Neural cell (in vitro differentiated cells): Measurements from ENCODE around the gene GSTP1.
"Not testable (repeated sequence)": the region's sequence is repeated elsewhere in the genome, so short reads cannot be mapped to it uniquely, and the experiment has no call there.

Source experiments
- CTCF ChIP-seq: fragments of 450-650 bp; IDR thresholded peaks from 2 replicates; pipeline ENCODE4 v1.5.1; 2014; ENCODE audit warnings: antibody characterized with exemption, mild to moderate bottlenecking, moderate library complexity; ENCODE audit not compliant: poor library complexity, severe bottlenecking
- EP300 ChIP-seq: fragments of 450-650 bp; conservative IDR thresholded peaks from 2 replicates; pipeline ENCODE4 v1.6.1; 2014; ENCODE audit warnings: antibody characterized with exemption, mild to moderate bottlenecking, moderate library complexity; ENCODE audit not compliant: poor library complexity, severe bottlenecking
- EZH2 ChIP-seq: fragments of 200-600, 300-800 bp; shearing (Covaris generic), sonication (generic); IDR thresholded peaks from 2 replicates; pipeline ENCODE4 v1.6.1; 2014; ENCODE audit warnings: antibody characterized with exemption, low read length, borderline replicate concordance, mild to moderate bottlenecking; ENCODE audit not compliant: insufficient read depth, poor library complexity, severe bottlenecking
- MXI1 ChIP-seq: fragments of 450-650 bp; conservative IDR thresholded peaks from 2 replicates; pipeline ENCODE4 v1.6.1; 2014; ENCODE audit warnings: antibody characterized with exemption, mild to moderate bottlenecking; ENCODE audit not compliant: poor library complexity, severe bottlenecking
- POLR2AphosphoS5 ChIP-seq: IDR thresholded peaks from 2 replicates; pipeline ENCODE4 v1.6.1; 2012
- RAD21 ChIP-seq: fragments of 450-650 bp; conservative IDR thresholded peaks from 2 replicates; pipeline ENCODE4 v1.6.1; 2014; ENCODE audit warnings: antibody characterized with exemption, mild to moderate bottlenecking, moderate library complexity
- REST ChIP-seq: IDR thresholded peaks from 2 replicates; pipeline ENCODE4 v1.6.1; 2012; ENCODE audit warnings: borderline replicate concordance
- SMC3 ChIP-seq: fragments of 450-650 bp; conservative IDR thresholded peaks from 2 replicates; pipeline ENCODE4 v1.6.1; 2014; ENCODE audit warnings: antibody characterized with exemption, mild to moderate bottlenecking, moderate library complexity; ENCODE audit not compliant: poor library complexity
- TAF1 ChIP-seq: IDR thresholded peaks from 2 replicates; pipeline ENCODE4 v1.6.1; 2012; ENCODE audit warnings: low read depth

GRCh38 chr11:67597458-67597857 is 13.8 kb downstream of the GSTP1 start:
- not testable (repeated sequence) for TF ChIP-seq CTCF, REST, SMC3, RAD21, POLR2AphosphoS5, EZH2, EP300, TAF1, MXI1
